ENCODE data around the gene RAB35. TPM values are rescaled to one million over a fixed set of nuclear protein-coding genes. Genes with fewer than 3 reads are reported as not detected.

RAB35 gene
- polyA plus RNA-seq, 1 donor from 2014 or later = 60.2 TPM

- Histone ChIP-seq H3K9me2 (ENCODE audit: insufficient read depth, low read length) (no peaks in the 10 kb centered on the region), H3K27ac (ENCODE audit: low read length) (no peak overlapping the region), H3F3A (ENCODE audit: insufficient read depth, low read length, poor library complexity, severe bottlenecking) (no peaks in the 10 kb centered on the region), H3K27me3 (ENCODE audit: insufficient read depth, low read depth, low read length) (no peaks in the 10 kb centered on the region), H4K20me1 (ENCODE audit: insufficient read depth) (no peaks in the 10 kb centered on the region), H3K4me2 (ENCODE audit: low read length) (no peak overlapping the region), H3K36me3 (ENCODE audit: insufficient read depth, low read length) (peaks cover 8% of the 10 kb centered on the region), H2AFZ (ENCODE audit: low read depth, low read length) (no peak overlapping the region), H3K4me3 (ENCODE audit: low read length) (no peak overlapping the region), H3K79me2 (replicated peaks; ENCODE audit: insufficient read depth, low read length) (no peaks in the 10 kb centered on the region), H3K9ac (ENCODE audit: low read length) (no peak overlapping the region), H3K9me3 (ENCODE audit: low read length) (no peaks in the 10 kb centered on the region)
- TF ChIP-seq, protein P1, sequence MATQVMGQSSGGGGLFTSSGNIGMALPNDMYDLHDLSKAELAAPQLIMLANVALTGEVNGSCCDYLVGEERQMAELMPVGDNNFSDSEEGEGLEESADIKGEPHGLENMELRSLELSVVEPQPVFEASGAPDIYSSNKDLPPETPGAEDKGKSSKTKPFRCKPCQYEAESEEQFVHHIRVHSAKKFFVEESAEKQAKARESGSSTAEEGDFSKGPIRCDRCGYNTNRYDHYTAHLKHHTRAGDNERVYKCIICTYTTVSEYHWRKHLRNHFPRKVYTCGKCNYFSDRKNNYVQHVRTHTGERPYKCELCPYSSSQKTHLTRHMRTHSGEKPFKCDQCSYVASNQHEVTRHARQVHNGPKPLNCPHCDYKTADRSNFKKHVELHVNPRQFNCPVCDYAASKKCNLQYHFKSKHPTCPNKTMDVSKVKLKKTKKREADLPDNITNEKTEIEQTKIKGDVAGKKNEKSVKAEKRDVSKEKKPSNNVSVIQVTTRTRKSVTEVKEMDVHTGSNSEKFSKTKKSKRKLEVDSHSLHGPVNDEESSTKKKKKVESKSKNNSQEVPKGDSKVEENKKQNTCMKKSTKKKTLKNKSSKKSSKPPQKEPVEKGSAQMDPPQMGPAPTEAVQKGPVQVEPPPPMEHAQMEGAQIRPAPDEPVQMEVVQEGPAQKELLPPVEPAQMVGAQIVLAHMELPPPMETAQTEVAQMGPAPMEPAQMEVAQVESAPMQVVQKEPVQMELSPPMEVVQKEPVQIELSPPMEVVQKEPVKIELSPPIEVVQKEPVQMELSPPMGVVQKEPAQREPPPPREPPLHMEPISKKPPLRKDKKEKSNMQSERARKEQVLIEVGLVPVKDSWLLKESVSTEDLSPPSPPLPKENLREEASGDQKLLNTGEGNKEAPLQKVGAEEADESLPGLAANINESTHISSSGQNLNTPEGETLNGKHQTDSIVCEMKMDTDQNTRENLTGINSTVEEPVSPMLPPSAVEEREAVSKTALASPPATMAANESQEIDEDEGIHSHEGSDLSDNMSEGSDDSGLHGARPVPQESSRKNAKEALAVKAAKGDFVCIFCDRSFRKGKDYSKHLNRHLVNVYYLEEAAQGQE (IDR thresholded peaks at IDR 0.05; ENCODE audit: borderline replicate concordance) = no peak
- TF ChIP-seq EZH2 (IDR thresholded peaks at IDR 0.05; ENCODE audit: borderline replicate concordance, insufficient read depth, low read length, poor library complexity, severe bottlenecking) (no peak), SMC3 (conservative IDR thresholded peaks at IDR 0.05; ENCODE audit: poor library complexity) (no peak), CTCF (IDR thresholded peaks at IDR 0.05; ENCODE audit: poor library complexity, severe bottlenecking) (no peak), TAF1 (IDR thresholded peaks at IDR 0.05; ENCODE audit: low read depth) (no peak), MXI1 (conservative IDR thresholded peaks at IDR 0.05; ENCODE audit: poor library complexity, severe bottlenecking) (no peak), EP300 (conservative IDR thresholded peaks at IDR 0.05; ENCODE audit: poor library complexity, severe bottlenecking) (no peak), RAD21 (conservative IDR thresholded peaks at IDR 0.05) (no peak), POLR2AphosphoS5 (IDR thresholded peaks at IDR 0.05) (no peak)
Measured at GRCh38 chr12:120155072-120155471, 38.5 kb upstream of the RAB35 start.

DNA sequence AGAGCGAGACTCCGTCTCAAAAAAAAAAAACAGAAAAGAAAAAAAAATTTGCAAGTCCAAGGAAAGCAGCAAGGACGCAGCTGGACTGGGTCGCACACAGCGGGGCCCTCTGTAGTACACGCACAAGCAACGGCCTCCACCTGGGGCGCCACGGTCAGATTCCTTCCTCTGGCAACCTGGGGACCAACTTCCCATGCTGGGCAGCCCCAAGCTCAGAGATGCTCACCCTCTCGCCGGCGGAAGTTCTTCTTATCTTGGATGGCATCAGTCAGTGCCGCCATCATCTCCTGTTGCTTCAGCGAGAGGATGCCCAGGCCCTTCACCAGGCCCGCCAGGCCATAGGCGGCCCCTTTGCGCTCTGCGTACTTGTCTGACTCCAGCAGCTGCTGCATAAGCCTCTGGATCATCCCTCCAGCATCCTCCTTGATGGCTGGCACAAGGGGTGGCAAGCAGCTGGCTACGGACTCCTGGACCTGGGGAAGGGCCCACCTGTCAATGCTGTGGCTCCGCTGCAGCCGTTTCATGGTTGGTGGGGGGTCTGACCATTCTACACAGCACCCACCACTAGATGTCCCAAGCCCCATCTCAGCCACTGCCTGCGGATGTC, 34.5 kb upstream of the RAB35 start:
- H3F3A ChIP-seq (ENCODE audit: insufficient read depth, low read length, poor library complexity, severe bottlenecking) = no peaks in the 10 kb centered on the region
- H2AFZ ChIP-seq (ENCODE audit: low read depth, low read length) = no peak overlapping the region
- TF ChIP-seq TAF1 (IDR thresholded peaks at IDR 0.05; ENCODE audit: low read depth) (no peak), EP300 (conservative IDR thresholded peaks at IDR 0.05; ENCODE audit: poor library complexity, severe bottlenecking) (no peak), EZH2 (IDR thresholded peaks at IDR 0.05; ENCODE audit: borderline replicate concordance, insufficient read depth, low read length, poor library complexity, severe bottlenecking) (no peak), SMC3 (conservative IDR thresholded peaks at IDR 0.05; ENCODE audit: poor library complexity) (no peak), MXI1 (conservative IDR thresholded peaks at IDR 0.05; ENCODE audit: poor library complexity, severe bottlenecking) (no peak)
- TF ChIP-seq, protein P1 (IDR thresholded peaks at IDR 0.05; ENCODE audit: borderline replicate concordance) = no peak
- no peak overlapping the region for H3K4me2 ChIP-seq (ENCODE audit: low read length)
- no peak overlapping the region for H3K4me3 ChIP-seq (ENCODE audit: low read length)
- peaks cover 4% of the 10 kb centered on the region for H3K36me3 ChIP-seq (ENCODE audit: insufficient read depth, low read length)
- no peaks in the 10 kb centered on the region for H3K9me3 ChIP-seq (ENCODE audit: low read length)
- no peaks in the 10 kb centered on the region for H4K20me1 ChIP-seq (ENCODE audit: insufficient read depth)
- H3K9me2 ChIP-seq (ENCODE audit: insufficient read depth, low read length) = no peaks in the 10 kb centered on the region
- H3K27ac ChIP-seq (ENCODE audit: low read length) = no peak overlapping the region
- H3K9ac ChIP-seq (ENCODE audit: low read length) = no peak overlapping the region
- H3K27me3 ChIP-seq (ENCODE audit: insufficient read depth, low read depth, low read length) = no peaks in the 10 kb centered on the region
- no peaks in the 10 kb centered on the region for H3K79me2 ChIP-seq (replicated peaks; ENCODE audit: insufficient read depth, low read length)

Data from neural cell (in vitro differentiated cells).